ENCODE measurements around the gene RPS10.

GRCh38 chr6:34369385-34369784 lies 56.5 kb downstream of the RPS10 start:
- TF ChIP-seq, protein P1, sequence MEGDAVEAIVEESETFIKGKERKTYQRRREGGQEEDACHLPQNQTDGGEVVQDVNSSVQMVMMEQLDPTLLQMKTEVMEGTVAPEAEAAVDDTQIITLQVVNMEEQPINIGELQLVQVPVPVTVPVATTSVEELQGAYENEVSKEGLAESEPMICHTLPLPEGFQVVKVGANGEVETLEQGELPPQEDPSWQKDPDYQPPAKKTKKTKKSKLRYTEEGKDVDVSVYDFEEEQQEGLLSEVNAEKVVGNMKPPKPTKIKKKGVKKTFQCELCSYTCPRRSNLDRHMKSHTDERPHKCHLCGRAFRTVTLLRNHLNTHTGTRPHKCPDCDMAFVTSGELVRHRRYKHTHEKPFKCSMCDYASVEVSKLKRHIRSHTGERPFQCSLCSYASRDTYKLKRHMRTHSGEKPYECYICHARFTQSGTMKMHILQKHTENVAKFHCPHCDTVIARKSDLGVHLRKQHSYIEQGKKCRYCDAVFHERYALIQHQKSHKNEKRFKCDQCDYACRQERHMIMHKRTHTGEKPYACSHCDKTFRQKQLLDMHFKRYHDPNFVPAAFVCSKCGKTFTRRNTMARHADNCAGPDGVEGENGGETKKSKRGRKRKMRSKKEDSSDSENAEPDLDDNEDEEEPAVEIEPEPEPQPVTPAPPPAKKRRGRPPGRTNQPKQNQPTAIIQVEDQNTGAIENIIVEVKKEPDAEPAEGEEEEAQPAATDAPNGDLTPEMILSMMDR (IDR thresholded peaks at IDR 0.05) = no peak
- no peak for TF ChIP-seq POLR2A (IDR thresholded peaks at IDR 0.05)

Measured in vagina (tissue), 2 donors.